C4-2B (cell line): ENCODE results near the gene TMEM266.

Experiments used
- ZFX ChIP-seq: fragments of 450-650 bp; IDR thresholded peaks from 2 replicates; pipeline ENCODE4 v1.6.1; 2017
- TF ChIP-seq, protein P1 (sequence below): fragments of 450-650 bp; conservative IDR thresholded peaks from 2 replicates; pipeline ENCODE4 v1.5.1; 2017; ENCODE audit warnings: mild to moderate bottlenecking

DNA sequence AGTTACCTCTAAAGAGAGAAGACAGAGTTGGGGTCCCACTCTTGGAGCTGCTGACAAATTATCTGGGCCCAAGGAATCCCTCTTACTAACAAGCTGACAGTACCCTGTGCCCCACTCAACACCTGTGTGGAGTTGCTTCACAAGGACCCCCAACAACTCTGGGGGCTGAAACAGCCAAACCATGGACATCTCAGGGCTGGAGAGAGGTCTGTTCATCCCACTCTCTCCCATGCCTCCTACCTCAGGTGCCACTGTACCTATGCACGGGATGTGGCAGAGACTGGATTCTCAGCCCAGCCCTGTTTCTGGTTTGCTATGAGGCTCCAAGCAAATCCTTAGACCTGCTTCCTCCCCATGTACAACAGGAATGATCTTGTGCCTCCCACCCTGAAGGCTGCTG lies 149.7 kb downstream of the TMEM266 start:
- TF ChIP-seq, protein P1, sequence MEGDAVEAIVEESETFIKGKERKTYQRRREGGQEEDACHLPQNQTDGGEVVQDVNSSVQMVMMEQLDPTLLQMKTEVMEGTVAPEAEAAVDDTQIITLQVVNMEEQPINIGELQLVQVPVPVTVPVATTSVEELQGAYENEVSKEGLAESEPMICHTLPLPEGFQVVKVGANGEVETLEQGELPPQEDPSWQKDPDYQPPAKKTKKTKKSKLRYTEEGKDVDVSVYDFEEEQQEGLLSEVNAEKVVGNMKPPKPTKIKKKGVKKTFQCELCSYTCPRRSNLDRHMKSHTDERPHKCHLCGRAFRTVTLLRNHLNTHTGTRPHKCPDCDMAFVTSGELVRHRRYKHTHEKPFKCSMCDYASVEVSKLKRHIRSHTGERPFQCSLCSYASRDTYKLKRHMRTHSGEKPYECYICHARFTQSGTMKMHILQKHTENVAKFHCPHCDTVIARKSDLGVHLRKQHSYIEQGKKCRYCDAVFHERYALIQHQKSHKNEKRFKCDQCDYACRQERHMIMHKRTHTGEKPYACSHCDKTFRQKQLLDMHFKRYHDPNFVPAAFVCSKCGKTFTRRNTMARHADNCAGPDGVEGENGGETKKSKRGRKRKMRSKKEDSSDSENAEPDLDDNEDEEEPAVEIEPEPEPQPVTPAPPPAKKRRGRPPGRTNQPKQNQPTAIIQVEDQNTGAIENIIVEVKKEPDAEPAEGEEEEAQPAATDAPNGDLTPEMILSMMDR, result no peak
- TF ChIP-seq ZFX, result no peak
